HepG2 (cell line): Measurements from ENCODE around the gene TRMT1L. TPM values are rescaled to one million over a fixed set of nuclear protein-coding genes. Genes with fewer than 3 reads are reported as not detected.

ENCODE experiments used
- CERS6 ChIP-seq: sonication (generic); formaldehyde crosslinking; IDR thresholded peaks from 2 replicates; pipeline ENCODE4 v1.5.0; 2020; ENCODE audit warnings: missing genetic modification reagents
- HOXA5 ChIP-seq: sonication (generic); formaldehyde crosslinking; IDR thresholded peaks from 2 replicates; pipeline ENCODE4 v1.4.0; 2020; ENCODE audit warnings: missing genetic modification reagents
- KDM5B ChIP-seq: sonication (generic); formaldehyde crosslinking; IDR thresholded peaks from 2 replicates; pipeline ENCODE4 v1.4.0; 2020; ENCODE audit warnings: missing genetic modification reagents, mild to moderate bottlenecking, borderline replicate concordance
- MTA3 ChIP-seq: sonication (generic); formaldehyde crosslinking; IDR thresholded peaks from 2 replicates; pipeline ENCODE4 v1.4.0; 2020; ENCODE audit warnings: missing genetic modification reagents
- MYPOP ChIP-seq: sonication (generic); formaldehyde crosslinking; IDR thresholded peaks from 2 replicates; pipeline ENCODE4 v1.8.1; 2023; ENCODE audit warnings: mild to moderate bottlenecking, moderate library complexity, missing genetic modification reagents
- NFKBIZ ChIP-seq: IDR thresholded peaks from 2 replicates; pipeline ENCODE4 v1.6.1; 2018; ENCODE audit warnings: missing genetic modification reagents, missing compliant biosample characterization
- RERE ChIP-seq: IDR thresholded peaks from 2 replicates; pipeline ENCODE4 v1.6.1; 2016; ENCODE audit warnings: low read depth, missing genetic modification reagents, missing compliant biosample characterization
- SMARCC2 ChIP-seq: fragments of 450-650 bp; IDR thresholded peaks from 2 replicates; pipeline ENCODE4 v1.6.1; 2017; ENCODE audit warnings: antibody characterized with exemption, mild to moderate bottlenecking
- ZBTB7A ChIP-seq: sonication (generic); formaldehyde crosslinking; IDR thresholded peaks from 2 replicates; pipeline ENCODE4 v1.8.0; 2022; ENCODE audit warnings: mild to moderate bottlenecking, missing genetic modification reagents
- ZNF441 ChIP-seq: sonication (generic); formaldehyde crosslinking; IDR thresholded peaks from 2 replicates; pipeline ENCODE4 v1.7.0; 2021; ENCODE audit warnings: missing genetic modification reagents, borderline replicate concordance
- ZNF468 ChIP-seq: sonication (generic); formaldehyde crosslinking; IDR thresholded peaks from 2 replicates; pipeline ENCODE4 v1.8.0; 2022; ENCODE audit warnings: mild to moderate bottlenecking, moderate library complexity, missing genetic modification reagents
- ZNF891 ChIP-seq: sonication (generic); formaldehyde crosslinking; IDR thresholded peaks from 2 replicates; pipeline ENCODE4 v1.5.0; 2020; ENCODE audit warnings: mild to moderate bottlenecking, missing genetic modification reagents
- polyA plus RNA-seq, 8 experiments: library from polyadenylated mRNA; depleted of rRNA in 3 of 8; stranded (reverse) in 7 of 8; unstranded in 1 of 8; fragments of >200 nt; fragmentation: Illumina TruSeq in 4 of 8; extraction: Trizol in 4 of 8; gene quantifications; 2 replicates each; pipeline versions ENCODE4 v1.2.1 to v1.2.3, GENCODE V29; 2011 to 2016; ENCODE audit warnings: low read depth in 4 of 8, missing spikeins in 1 of 8, mixed read lengths in 1 of 8; ENCODE audit not compliant: insufficient read depth in 1 of 8
- total RNA-seq, 5 experiments: library from RNA; depleted of rRNA; stranded (reverse); fragments of >200 nt; fragmentation: Illumina TruSeq; extraction: Trizol; gene quantifications; 2 replicates each; pipeline ENCODE4 v1.2.3, GENCODE V29; 2016; ENCODE audit warnings: low read depth in 1 of 5
- TF ChIP-seq, protein P1 (sequence below): sonication (generic); formaldehyde crosslinking; IDR thresholded peaks from 2 replicates; pipeline ENCODE4 v1.4.0; 2020; ENCODE audit warnings: missing genetic modification reagents, borderline replicate concordance
- TF ChIP-seq, protein P2 (sequence below): sonication (generic); formaldehyde crosslinking; IDR thresholded peaks from 2 replicates; pipeline ENCODE4 v1.4.0; 2020; ENCODE audit warnings: missing genetic modification reagents

Gene TRMT1L
- total and polyA plus RNA-seq, 2 of the 13 experiments (the other 11 are each of a cell fraction or from before 2014, with no cell fraction given): 17.9 to 19.2 TPM

GRCh38 chr1:185156854-185157598 lies at the start of gene TRMT1L, which contains the start of gene SWT1 (continued):
- no peak for TF ChIP-seq ZNF468
- no peak for TF ChIP-seq MYPOP (CRISPR knock-in tag)
- no peak for TF ChIP-seq RERE (CRISPR knock-in tag)
- TF ChIP-seq KDM5B (CRISPR knock-in tag): peak; percentile 43; the same call in 1 of the 2 replicates
- no peak for TF ChIP-seq ZNF441
- TF ChIP-seq ZBTB7A (CRISPR knock-in tag): no peak
- TF ChIP-seq, protein P1, sequence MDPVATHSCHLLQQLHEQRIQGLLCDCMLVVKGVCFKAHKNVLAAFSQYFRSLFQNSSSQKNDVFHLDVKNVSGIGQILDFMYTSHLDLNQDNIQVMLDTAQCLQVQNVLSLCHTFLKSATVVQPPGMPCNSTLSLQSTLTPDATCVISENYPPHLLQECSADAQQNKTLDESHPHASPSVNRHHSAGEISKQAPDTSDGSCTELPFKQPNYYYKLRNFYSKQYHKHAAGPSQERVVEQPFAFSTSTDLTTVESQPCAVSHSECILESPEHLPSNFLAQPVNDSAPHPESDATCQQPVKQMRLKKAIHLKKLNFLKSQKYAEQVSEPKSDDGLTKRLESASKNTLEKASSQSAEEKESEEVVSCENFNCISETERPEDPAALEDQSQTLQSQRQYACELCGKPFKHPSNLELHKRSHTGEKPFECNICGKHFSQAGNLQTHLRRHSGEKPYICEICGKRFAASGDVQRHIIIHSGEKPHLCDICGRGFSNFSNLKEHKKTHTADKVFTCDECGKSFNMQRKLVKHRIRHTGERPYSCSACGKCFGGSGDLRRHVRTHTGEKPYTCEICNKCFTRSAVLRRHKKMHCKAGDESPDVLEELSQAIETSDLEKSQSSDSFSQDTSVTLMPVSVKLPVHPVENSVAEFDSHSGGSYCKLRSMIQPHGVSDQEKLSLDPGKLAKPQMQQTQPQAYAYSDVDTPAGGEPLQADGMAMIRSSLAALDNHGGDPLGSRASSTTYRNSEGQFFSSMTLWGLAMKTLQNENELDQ: no peak
- TF ChIP-seq HOXA5: peak; percentile 81
- TF ChIP-seq, protein P2, sequence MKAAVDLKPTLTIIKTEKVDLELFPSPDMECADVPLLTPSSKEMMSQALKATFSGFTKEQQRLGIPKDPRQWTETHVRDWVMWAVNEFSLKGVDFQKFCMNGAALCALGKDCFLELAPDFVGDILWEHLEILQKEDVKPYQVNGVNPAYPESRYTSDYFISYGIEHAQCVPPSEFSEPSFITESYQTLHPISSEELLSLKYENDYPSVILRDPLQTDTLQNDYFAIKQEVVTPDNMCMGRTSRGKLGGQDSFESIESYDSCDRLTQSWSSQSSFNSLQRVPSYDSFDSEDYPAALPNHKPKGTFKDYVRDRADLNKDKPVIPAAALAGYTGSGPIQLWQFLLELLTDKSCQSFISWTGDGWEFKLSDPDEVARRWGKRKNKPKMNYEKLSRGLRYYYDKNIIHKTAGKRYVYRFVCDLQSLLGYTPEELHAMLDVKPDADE: no peak
- TF ChIP-seq MTA3: no peak
- TF ChIP-seq CERS6 (CRISPR knock-in tag): no peak
- no peak for TF ChIP-seq ZNF891 (CRISPR knock-in tag)
- TF ChIP-seq NFKBIZ (CRISPR knock-in tag): 0 out of 2 replicates have a peak, but pooled peaks have one; percentile 20
- TF ChIP-seq SMARCC2: no peak
